GM18951 (cell line): ENCODE results near the gene ADCY7.

Experiments used
- POLR2A ChIP-seq: IDR thresholded peaks from 4 replicates; pipeline ENCODE4 v1.6.1; 2011; ENCODE audit warnings: mild to moderate bottlenecking; ENCODE audit not compliant: insufficient read length, insufficient read depth; ENCODE audit errors: extremely low read depth
- in situ Hi-C: fragments of 300-500 bp; cut with MboI; formaldehyde crosslinking; loops from one replicate; pipeline ENCODE4 v1.12.0; 2022; ENCODE audit warnings: low sequenced_read_pairs, mixed read lengths, inconsistent platforms; ENCODE audit not compliant: unreplicated experiment

ADCY7 gene

GRCh38 chr16:50316848-50317630 is 50.7 kb downstream of the ADCY7 start:
- no peak for TF ChIP-seq POLR2A
- in situ Hi-C loops = no loop called here

GRCh38 chr16:50318796-50319578 is 52.6 kb downstream of the ADCY7 start:
- in situ Hi-C loops = no loop called here
- no peak for TF ChIP-seq POLR2A

GRCh38 chr16:50320310-50320709 is 54.0 kb downstream of the ADCY7 start:
- in situ Hi-C loops = no loop called here
- TF ChIP-seq POLR2A = no peak

- in situ Hi-C loops = no loop called here
- no peak for TF ChIP-seq POLR2A
These were observed 56.0 kb downstream of the ADCY7 start for GRCh38 chr16:50322333-50322732.

- in situ Hi-C loops = no loop called here
- no peak for TF ChIP-seq POLR2A
These were observed 57.1 kb downstream of the ADCY7 start for GRCh38 chr16:50323335-50324011.

- no peak for TF ChIP-seq POLR2A
- in situ Hi-C loops = no loop called here
These were observed 58.0 kb downstream of the ADCY7 start for GRCh38 chr16:50324345-50324744.

GRCh38 chr16:50326264-50326663 is 59.9 kb downstream of the ADCY7 start:
- no peak for TF ChIP-seq POLR2A
- in situ Hi-C loops = no loop called here

- no peak for TF ChIP-seq POLR2A
- in situ Hi-C loops = no loop called here
These were observed 60.6 kb downstream of the ADCY7 start for GRCh38 chr16:50326835-50327465.

- TF ChIP-seq POLR2A = no peak
- in situ Hi-C loops = no loop called here
These were observed 63.3 kb downstream of the ADCY7 start for GRCh38 chr16:50329446-50330189.

- in situ Hi-C loops = no loop called here
- TF ChIP-seq POLR2A = no peak
These were observed 65.2 kb downstream of the ADCY7 start for GRCh38 chr16:50331570-50331969.

- in situ Hi-C loops = no loop called here
- no peak for TF ChIP-seq POLR2A
These were observed 66.2 kb downstream of the ADCY7 start for GRCh38 chr16:50332599-50332998.

GRCh38 chr16:50334106-50334975 is 68.0 kb downstream of the ADCY7 start:
- TF ChIP-seq POLR2A = no peak
- in situ Hi-C loops = no loop called here
